Measurements from ENCODE around the gene EHD2.
"Not testable (repeated sequence)": the region's sequence is repeated elsewhere in the genome, so short reads cannot be mapped to it uniquely, and the experiment has no call there.

Gene EHD2

DNA sequence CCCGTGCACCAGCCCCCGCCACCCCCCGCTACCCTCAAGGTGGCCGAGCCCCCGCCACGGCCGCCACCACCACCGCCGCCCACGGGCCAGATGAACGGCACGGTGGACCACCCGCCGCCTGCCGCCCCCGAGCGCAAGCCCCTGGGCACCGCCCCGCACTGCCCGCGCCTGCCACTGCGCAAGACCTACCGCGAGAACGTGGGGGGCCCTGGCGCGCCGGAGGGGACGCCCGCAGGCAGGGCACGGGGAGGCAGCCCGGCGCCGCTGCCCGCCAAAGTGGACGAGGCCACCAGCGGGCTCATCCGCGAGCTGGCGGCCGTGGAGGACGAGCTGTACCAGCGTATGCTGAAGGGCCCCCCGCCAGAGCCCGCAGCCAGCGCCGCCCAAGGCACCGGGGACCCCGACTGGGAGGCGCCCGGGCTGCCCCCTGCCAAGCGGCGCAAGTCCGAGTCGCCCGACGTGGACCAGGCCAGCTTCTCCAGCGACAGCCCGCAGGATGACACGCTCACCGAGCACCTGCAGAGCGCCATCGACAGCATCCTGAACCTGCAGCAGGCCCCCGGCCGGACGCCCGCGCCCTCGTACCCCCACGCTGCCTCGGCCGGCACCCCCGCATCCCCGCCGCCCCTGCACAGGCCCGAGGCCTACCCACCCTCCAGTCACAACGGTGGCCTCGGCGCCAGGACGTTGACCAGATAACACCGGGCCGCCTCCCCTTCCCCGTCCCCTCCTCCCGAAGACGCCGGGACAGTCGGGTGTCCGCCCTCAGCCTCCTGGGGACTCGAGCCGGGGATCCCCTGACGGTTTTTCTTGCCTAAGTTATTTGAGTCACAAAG lies 11.3 kb upstream of the EHD2 start:
- Histone ChIP-seq H3K9me3 (ENCODE audit: control insufficient read depth in 1 of 2, low read length in 2 of 2) (no peaks in the 10 kb centered on the region), H3K27me3 (ENCODE audit: low read depth, low read length) (no peaks in the 10 kb centered on the region), H3K36me3 (ENCODE audit: control insufficient read depth in 1 of 2, insufficient read depth in 2 of 2, low read length in 2 of 2) (peaks cover 4 to 42% of the 10 kb centered on the region in 2 donors), H3K4me3 (ENCODE audit: low read depth in 1 of 2, low read length in 2 of 2) (no peak overlapping the region), H3K27ac (ENCODE audit: low read length) (no peak overlapping the region), H3K4me1 (ENCODE audit: control insufficient read depth in 1 of 2, insufficient read depth in 2 of 2, low read length in 2 of 2) (peaks cover 0 to 8% of the 10 kb centered on the region in 2 donors)

DNA sequence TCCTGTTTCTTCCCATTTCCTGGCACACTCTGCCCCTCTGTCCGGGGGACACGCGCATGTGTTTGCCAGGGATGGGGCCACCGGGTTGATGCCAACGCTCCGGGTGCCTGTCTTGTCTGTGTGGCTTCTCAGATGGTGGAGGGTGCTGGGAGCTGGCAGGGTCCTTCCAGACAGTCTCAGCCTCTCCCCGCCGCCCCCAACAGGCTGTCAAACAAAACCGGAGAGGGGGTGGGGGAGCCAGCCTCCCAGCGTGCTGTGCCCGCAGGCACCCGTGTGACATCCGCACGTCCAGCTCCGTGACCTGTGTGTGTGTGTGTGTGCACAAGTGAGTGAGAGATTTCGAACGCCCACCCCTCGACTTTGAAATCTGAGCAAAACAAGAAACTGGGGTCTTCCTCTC lies 10.6 kb upstream of the EHD2 start:
- Histone ChIP-seq H3K4me3 (ENCODE audit: low read depth in 1 of 2, low read length in 2 of 2) (no peak overlapping the region), H3K27me3 (ENCODE audit: low read depth, low read length) (no peaks in the 10 kb centered on the region), H3K27ac (ENCODE audit: low read length) (no peak overlapping the region), H3K36me3 (ENCODE audit: control insufficient read depth in 1 of 2, insufficient read depth in 2 of 2, low read length in 2 of 2) (peaks cover 4 to 42% of the 10 kb centered on the region in 2 donors), H3K9me3 (ENCODE audit: control insufficient read depth in 1 of 2, low read length in 2 of 2) (no peaks in the 10 kb centered on the region), H3K4me1 (ENCODE audit: control insufficient read depth in 1 of 2, insufficient read depth in 2 of 2, low read length in 2 of 2) (peaks cover 0 to 9% of the 10 kb centered on the region in 2 donors)

DNA sequence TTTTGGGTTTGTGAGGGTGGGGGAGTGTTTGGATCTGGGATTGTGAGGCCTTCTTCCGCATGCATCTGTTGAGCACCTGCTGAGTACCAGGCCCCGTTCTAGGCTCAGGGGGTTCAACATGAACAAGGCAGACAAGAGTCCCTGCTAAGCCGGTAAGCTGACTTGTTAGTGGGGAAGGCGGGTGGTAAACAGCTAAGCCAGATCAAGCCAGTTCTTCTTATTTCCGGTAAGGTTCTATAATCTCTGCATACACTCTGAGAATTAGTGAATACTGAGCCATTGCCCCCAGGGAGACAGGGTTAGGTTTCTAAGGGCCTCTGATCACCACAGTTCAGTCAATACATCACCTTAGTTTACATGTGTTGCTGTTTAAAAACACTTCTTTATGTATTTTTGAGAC lies 9.9 kb upstream of the EHD2 start:
- Histone ChIP-seq H3K4me1 (ENCODE audit: control insufficient read depth in 1 of 2, insufficient read depth in 2 of 2, low read length in 2 of 2) (peaks cover 0 to 5% of the 10 kb centered on the region in 2 donors), H3K9me3 (ENCODE audit: control insufficient read depth in 1 of 2, low read length in 2 of 2) (no peaks in the 10 kb centered on the region), H3K27ac (ENCODE audit: low read length) (no peak overlapping the region), H3K36me3 (ENCODE audit: control insufficient read depth in 1 of 2, insufficient read depth in 2 of 2, low read length in 2 of 2) (peaks cover 4 to 42% of the 10 kb centered on the region in 2 donors), H3K4me3 (ENCODE audit: low read depth in 1 of 2, low read length in 2 of 2) (no peak overlapping the region), H3K27me3 (ENCODE audit: low read depth, low read length) (no peaks in the 10 kb centered on the region)

DNA sequence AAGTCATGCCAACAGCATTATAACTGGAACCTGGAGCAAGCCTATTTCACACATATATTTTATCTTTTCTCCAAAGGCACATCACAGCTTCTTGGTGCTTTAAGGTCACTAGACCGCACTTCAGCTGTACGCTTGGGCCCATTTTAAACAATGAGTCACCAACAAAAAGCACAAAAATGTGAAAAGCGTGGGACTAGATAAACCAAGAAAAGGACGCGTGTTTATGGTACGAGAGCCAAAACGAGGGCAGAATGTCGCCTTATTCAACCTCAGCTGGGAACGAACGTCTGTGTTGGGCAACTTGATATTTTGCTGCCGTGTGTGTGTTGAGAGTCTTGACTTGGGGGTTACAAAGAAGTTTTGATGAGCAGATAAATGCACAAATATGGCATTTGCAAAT lies 9.2 kb upstream of the EHD2 start:
- H3K9me3 ChIP-seq (ENCODE audit: control insufficient read depth in 1 of 2, low read length in 2 of 2), result no peaks in the 10 kb centered on the region
- peaks cover 0 to 5% of the 10 kb centered on the region in 2 donors for H3K4me1 ChIP-seq (ENCODE audit: control insufficient read depth in 1 of 2, insufficient read depth in 2 of 2, low read length in 2 of 2)
- H3K4me3 ChIP-seq (ENCODE audit: low read depth in 1 of 2, low read length in 2 of 2), result no peak overlapping the region
- H3K27ac ChIP-seq (ENCODE audit: low read length), result no peak overlapping the region
- H3K36me3 ChIP-seq (ENCODE audit: control insufficient read depth in 1 of 2, insufficient read depth in 2 of 2, low read length in 2 of 2), result peaks cover 4 to 35% of the 10 kb centered on the region in 2 donors
- no peaks in the 10 kb centered on the region for H3K27me3 ChIP-seq (ENCODE audit: low read depth, low read length)

DNA sequence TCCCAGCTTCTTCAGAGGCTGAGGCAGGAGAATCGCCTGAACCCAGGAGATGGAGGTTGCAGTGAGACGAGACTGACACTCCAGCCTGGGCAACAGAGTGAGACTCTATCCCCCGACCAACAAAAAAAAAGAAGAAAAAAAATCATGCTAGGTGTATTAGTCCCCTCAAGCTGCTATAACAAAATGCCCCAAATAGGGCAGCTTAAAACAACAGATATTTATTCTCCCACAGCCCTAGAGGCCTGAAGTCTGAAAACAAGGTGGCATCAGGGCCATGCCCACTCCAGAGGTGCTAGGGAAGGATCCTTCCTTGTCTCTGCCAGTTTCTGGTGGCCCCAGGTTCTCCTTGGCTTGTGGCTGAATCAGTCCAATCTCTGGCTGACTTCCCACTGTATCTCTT lies 8.6 kb upstream of the EHD2 start:
- no peaks in the 10 kb centered on the region for H3K27me3 ChIP-seq (ENCODE audit: low read depth, low read length)
- no peak overlapping the region for H3K27ac ChIP-seq (ENCODE audit: low read length)
- no peak overlapping the region for H3K4me3 ChIP-seq (ENCODE audit: low read depth in 1 of 2, low read length in 2 of 2)
- peaks cover 4 to 29% of the 10 kb centered on the region in 2 donors for H3K36me3 ChIP-seq (ENCODE audit: control insufficient read depth in 1 of 2, insufficient read depth in 2 of 2, low read length in 2 of 2)
- H3K9me3 ChIP-seq (ENCODE audit: control insufficient read depth in 1 of 2, low read length in 2 of 2), result no peaks in the 10 kb centered on the region
- H3K4me1 ChIP-seq (ENCODE audit: control insufficient read depth in 1 of 2, insufficient read depth in 2 of 2, low read length in 2 of 2), result peaks cover 0 to 5% of the 10 kb centered on the region in 2 donors

DNA sequence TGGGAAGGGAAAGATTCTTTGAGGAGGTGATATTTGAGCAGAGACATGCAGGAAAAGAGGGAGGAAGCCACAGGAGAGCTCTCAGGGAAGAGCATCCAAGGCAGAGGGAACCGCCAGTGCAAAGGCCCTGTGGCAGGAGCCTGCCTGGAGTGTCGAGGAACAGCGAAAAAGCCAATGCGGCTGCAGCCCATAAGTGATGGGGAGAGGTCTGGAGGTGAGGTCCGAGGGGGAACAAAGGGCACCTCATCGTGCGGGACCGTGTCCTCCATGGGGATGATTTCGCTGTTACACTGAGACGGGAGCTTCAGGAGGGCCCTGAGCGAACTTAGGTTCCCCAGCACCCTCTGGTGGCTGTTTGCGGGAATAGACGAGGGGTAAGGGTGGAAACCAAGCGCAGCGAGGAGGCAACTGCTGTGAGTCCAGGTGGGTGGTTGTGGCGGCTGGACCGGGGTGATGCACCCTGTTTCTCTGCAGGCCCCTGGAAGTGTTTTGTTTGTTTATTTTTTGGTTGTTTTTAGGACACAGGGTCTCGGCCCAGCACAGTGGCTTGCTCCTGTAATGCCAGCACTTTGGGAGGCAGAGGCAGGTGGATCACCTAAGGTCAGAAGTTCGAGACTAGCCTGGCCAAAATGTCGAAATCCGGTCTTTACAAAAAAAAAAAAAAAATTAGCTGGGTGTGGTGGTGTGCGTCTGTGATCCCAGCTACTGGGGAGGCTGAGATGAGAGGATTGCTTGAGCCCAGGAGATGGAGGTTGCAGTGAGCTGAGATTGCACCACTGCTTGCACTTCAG lies 5.9 kb upstream of the EHD2 start:
- Histone ChIP-seq H3K36me3 (ENCODE audit: control insufficient read depth in 1 of 2, insufficient read depth in 2 of 2, low read length in 2 of 2) (peaks cover 4 to 11% of the 10 kb centered on the region in 2 donors), H3K27me3 (ENCODE audit: low read depth, low read length) (no peaks in the 10 kb centered on the region), H3K4me1 (ENCODE audit: control insufficient read depth in 1 of 2, insufficient read depth in 2 of 2, low read length in 2 of 2) (peaks cover 0 to 5% of the 10 kb centered on the region in 2 donors), H3K4me3 (ENCODE audit: low read depth in 1 of 2, low read length in 2 of 2) (no peak overlapping the region), H3K27ac (ENCODE audit: low read length) (no peak overlapping the region), H3K9me3 (ENCODE audit: control insufficient read depth in 1 of 2, low read length in 2 of 2) (no peaks in the 10 kb centered on the region)

DNA sequence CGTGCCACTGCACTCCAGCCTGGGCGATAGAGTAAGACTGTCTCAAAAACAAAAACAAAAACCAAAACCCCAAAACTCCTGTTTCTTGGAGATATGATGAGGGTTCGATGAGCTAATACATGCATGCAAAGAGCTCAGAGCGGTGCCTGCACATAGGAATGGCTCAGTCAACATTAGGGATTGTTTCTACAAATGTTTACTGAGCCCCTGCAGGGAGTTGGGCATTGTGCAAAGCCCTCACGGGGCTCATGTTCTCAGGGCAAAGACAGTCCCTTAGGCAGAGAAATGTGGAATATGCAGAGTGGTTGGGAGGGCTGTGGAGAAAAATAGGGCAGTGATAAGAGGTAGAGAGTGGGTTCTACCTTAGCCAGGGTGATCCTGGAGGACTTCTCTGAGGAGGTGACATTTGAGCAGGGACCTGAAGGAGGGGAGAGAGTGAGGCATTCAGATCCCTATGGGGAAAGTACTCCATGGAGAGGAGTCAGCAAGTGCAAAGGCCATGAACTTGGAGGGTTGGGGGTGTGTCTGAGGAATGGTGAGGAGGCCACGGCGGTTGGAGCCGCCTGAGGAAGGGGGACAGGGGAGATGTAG lies 1.5 kb upstream of the EHD2 start:
- H3K9me3 ChIP-seq (ENCODE audit: control insufficient read depth in 1 of 2, low read length in 2 of 2), result no peaks in the 10 kb centered on the region
- peaks cover 0 to 5% of the 10 kb centered on the region in 2 donors for H3K36me3 ChIP-seq (ENCODE audit: control insufficient read depth in 1 of 2, insufficient read depth in 2 of 2, low read length in 2 of 2)
- peaks cover 0 to 35% of the 10 kb centered on the region in 2 donors for H3K4me1 ChIP-seq (ENCODE audit: control insufficient read depth in 1 of 2, insufficient read depth in 2 of 2, low read length in 2 of 2)
- no peak overlapping the region for H3K27ac ChIP-seq (ENCODE audit: low read length)
- no peak overlapping the region for H3K4me3 ChIP-seq (ENCODE audit: low read depth in 1 of 2, low read length in 2 of 2)
- no peaks in the 10 kb centered on the region for H3K27me3 ChIP-seq (ENCODE audit: low read depth, low read length)

DNA sequence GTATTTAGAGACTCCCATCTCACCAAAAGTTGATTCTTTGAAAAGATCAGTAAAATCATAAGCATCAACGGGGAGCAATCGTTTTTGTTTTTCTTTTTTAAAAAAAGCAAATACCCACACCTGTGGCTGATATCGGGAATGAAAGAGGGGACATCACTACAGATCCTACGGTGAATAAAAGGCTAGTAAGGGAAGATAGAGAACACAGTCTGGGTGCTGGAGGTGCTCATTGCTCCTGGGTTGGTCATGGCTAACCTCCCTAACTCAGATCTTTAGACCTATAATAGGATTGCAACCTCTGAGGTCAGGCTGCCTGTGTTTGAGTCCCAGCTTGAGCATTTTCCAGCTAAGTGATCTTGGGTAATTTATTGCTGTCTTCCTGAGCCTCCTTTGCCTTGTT lies 1.1 kb downstream of the EHD2 start:
- no peak overlapping the region for H3K27ac ChIP-seq (ENCODE audit: low read length)

DNA sequence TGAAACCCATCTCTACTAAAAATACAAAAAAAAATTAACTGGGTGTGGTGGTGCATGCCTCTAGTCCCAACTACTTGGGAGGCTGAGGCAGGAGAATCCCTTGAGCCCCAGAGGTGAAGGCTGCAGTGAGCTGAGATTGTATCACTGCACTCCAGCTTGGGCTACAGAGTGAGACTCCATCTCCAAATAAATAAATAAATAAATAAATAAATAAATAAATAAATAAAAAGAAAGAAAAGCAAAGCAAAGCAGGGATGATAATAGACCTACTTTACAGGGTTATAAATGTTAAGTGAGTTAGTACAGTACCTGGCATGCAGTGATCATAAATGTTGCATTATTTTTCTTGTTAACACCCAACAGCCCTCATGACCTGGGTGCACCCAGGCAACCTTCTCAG lies 1.6 kb downstream of the EHD2 start:
- not testable (repeated sequence) for H3K27ac ChIP-seq (ENCODE audit: low read length); H3K27me3 ChIP-seq (ENCODE audit: low read depth, low read length); H3K9me3 ChIP-seq (ENCODE audit: control insufficient read depth in 1 of 2, low read length in 2 of 2)
- Histone ChIP-seq H3K4me3 (ENCODE audit: low read depth in 1 of 2, low read length in 2 of 2) (peak overlapping the region in 1 of 2 donors; percentile 86), H3K36me3 (ENCODE audit: control insufficient read depth in 1 of 2, insufficient read depth in 2 of 2, low read length in 2 of 2) (peaks cover 0 to 11% of the 10 kb centered on the region in 2 donors), H3K4me1 (ENCODE audit: control insufficient read depth in 1 of 2, insufficient read depth in 2 of 2, low read length in 2 of 2) (peaks cover 0 to 58% of the 10 kb centered on the region in 2 donors)

More for the DNA sequence above, 1.1 kb downstream of the EHD2 start:
- no peaks in the 10 kb centered on the region for H3K27me3 ChIP-seq (ENCODE audit: low read depth, low read length)
- no peaks in the 10 kb centered on the region for H3K9me3 ChIP-seq (ENCODE audit: control insufficient read depth in 1 of 2, low read length in 2 of 2)
- H3K36me3 ChIP-seq (ENCODE audit: control insufficient read depth in 1 of 2, insufficient read depth in 2 of 2, low read length in 2 of 2), result peaks cover 0 to 11% of the 10 kb centered on the region in 2 donors
- peak overlapping the region; percentile 86 to 87 for H3K4me3 ChIP-seq (ENCODE audit: low read depth in 1 of 2, low read length in 2 of 2)
- H3K4me1 ChIP-seq (ENCODE audit: control insufficient read depth in 1 of 2, insufficient read depth in 2 of 2, low read length in 2 of 2), result peaks cover 0 to 54% of the 10 kb centered on the region in 2 donors

DNA sequence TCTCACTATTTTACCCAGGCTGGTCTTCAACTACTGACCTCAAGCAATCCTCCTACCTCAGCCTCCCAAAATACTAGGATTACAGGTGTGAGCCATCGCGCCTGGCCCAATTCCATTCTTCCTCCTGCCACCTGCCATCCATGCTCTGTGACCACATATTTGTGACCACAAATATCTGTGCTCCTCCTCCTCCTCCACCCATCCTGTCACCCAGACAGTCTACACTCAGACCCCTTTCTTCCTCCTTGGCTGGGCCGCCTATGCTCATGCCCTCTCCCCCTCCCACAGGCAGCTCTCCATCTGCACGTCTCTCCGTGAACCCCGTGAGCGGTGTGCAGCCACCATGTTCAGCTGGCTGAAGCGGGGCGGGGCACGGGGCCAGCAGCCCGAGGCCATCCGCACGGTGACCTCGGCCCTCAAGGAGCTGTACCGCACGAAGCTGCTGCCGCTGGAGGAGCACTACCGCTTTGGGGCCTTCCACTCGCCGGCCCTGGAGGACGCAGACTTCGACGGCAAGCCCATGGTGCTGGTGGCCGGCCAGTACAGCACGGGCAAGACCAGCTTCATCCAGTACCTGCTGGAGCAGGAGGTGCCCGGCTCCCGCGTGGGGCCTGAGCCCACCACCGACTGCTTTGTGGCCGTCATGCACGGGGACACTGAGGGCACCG lies 3.2 kb downstream of the EHD2 start:
- H3K4me1 ChIP-seq (ENCODE audit: control insufficient read depth in 1 of 2, insufficient read depth in 2 of 2, low read length in 2 of 2), result peaks cover 0 to 70% of the 10 kb centered on the region in 2 donors
- H3K9me3 ChIP-seq (ENCODE audit: control insufficient read depth in 1 of 2, low read length in 2 of 2), result no peaks in the 10 kb centered on the region
- H3K27me3 ChIP-seq (ENCODE audit: low read depth, low read length), result no peaks in the 10 kb centered on the region
- peaks cover 0 to 11% of the 10 kb centered on the region in 2 donors for H3K36me3 ChIP-seq (ENCODE audit: control insufficient read depth in 1 of 2, insufficient read depth in 2 of 2, low read length in 2 of 2)
- no peak overlapping the region for H3K27ac ChIP-seq (ENCODE audit: low read length)
- H3K4me3 ChIP-seq (ENCODE audit: low read depth in 1 of 2, low read length in 2 of 2), result no peak overlapping the region
